Cardiac fibroblast (primary cell): ENCODE results near the gene BRD3.
"Not testable (repeated sequence)": the region's sequence is repeated elsewhere in the genome, so short reads cannot be mapped to it uniquely, and the experiment has no call there.

Source experiments
- DNase-seq, 2 donors: peaks; one replicate each; pipeline versions ENCODE4 v3.0.0 to v3.0.0-alpha.2; 2010; ENCODE audit warnings: low read depth in 2 of 2
- H3K4me3 ChIP-seq, 2 donors: replicated peaks in 1 of 2; 1 replicate in 1 of 2; 2 replicates in 1 of 2; pipeline ENCODE4 v1.5.1; 2011; ENCODE audit warnings: low read depth in 2 of 2, low read length in 2 of 2, mild to moderate bottlenecking in 2 of 2, moderate library complexity in 1 of 2
- TF ChIP-seq, protein P1 (sequence below): IDR thresholded peaks from one replicate; pipeline ENCODE4 v1.5.1; 2011; ENCODE audit warnings: low read depth, mild to moderate bottlenecking, low read length, inconsistent platforms

Gene BRD3

DNA sequence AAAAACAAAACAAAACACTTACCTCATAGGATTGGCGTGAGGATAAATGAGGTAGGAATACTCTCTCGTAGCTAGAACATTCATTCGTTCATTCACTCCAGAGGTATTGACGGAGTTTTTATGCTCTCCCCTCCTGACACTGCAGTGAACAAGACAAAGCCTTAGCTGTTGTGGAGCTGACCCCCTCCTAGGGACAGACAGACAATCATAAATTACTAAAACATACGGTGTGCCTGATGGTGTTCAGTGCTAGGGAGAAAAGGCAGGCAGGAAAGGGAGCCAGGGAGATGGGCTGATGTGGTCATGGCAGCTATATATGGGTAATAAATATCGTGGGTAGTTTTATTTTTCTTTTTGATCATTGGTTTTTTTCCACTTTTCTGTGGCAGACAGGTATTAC lies 5.7 kb upstream of the BRD3 start:
- DNase-seq, result no peak
- no peak overlapping the region for H3K4me3 ChIP-seq
- TF ChIP-seq, protein P1, sequence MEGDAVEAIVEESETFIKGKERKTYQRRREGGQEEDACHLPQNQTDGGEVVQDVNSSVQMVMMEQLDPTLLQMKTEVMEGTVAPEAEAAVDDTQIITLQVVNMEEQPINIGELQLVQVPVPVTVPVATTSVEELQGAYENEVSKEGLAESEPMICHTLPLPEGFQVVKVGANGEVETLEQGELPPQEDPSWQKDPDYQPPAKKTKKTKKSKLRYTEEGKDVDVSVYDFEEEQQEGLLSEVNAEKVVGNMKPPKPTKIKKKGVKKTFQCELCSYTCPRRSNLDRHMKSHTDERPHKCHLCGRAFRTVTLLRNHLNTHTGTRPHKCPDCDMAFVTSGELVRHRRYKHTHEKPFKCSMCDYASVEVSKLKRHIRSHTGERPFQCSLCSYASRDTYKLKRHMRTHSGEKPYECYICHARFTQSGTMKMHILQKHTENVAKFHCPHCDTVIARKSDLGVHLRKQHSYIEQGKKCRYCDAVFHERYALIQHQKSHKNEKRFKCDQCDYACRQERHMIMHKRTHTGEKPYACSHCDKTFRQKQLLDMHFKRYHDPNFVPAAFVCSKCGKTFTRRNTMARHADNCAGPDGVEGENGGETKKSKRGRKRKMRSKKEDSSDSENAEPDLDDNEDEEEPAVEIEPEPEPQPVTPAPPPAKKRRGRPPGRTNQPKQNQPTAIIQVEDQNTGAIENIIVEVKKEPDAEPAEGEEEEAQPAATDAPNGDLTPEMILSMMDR, result no peak

DNA sequence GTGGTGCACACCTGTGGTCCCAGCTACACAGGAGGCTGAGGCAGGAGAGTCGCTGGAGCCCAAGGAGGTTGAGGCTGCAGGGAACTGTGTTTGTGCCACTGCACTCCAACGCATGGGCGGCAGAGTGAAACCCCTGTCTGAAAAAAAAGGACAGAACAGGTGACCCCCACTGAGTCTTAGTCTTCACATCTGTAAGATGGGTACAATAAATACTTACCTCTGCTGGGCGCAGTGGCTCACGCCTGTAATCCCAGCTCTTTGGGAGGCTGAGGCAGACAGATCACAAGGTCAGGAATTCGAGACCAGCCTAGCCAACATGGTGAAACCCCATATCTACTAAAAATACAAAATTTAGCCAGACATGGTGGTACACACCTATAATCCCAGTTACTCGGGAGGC lies 4.9 kb upstream of the BRD3 start:
- not testable (repeated sequence) for DNase-seq, H3K4me3 ChIP-seq

DNA sequence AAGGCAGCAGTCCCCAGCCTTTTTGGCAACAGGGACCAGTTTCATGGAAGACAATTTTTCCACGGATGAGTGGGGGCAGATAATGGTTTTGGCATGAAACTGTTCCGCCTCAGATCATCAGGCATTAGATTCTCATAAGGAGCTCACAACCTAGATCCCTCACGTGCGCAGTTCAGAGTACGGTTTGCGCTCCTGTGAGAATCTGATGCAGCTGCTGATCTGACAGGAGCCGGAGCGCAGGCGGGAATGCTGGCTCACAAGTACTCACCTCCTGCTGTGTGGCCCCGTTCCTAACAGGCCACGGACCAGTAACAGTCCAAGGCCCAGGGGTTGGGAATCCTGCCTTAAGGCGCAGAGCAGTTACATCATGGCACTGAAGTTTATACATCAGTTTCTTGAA lies 3.3 kb upstream of the BRD3 start:
- no peak for DNase-seq
- TF ChIP-seq, protein P1, result no peak
- no peak overlapping the region for H3K4me3 ChIP-seq

DNA sequence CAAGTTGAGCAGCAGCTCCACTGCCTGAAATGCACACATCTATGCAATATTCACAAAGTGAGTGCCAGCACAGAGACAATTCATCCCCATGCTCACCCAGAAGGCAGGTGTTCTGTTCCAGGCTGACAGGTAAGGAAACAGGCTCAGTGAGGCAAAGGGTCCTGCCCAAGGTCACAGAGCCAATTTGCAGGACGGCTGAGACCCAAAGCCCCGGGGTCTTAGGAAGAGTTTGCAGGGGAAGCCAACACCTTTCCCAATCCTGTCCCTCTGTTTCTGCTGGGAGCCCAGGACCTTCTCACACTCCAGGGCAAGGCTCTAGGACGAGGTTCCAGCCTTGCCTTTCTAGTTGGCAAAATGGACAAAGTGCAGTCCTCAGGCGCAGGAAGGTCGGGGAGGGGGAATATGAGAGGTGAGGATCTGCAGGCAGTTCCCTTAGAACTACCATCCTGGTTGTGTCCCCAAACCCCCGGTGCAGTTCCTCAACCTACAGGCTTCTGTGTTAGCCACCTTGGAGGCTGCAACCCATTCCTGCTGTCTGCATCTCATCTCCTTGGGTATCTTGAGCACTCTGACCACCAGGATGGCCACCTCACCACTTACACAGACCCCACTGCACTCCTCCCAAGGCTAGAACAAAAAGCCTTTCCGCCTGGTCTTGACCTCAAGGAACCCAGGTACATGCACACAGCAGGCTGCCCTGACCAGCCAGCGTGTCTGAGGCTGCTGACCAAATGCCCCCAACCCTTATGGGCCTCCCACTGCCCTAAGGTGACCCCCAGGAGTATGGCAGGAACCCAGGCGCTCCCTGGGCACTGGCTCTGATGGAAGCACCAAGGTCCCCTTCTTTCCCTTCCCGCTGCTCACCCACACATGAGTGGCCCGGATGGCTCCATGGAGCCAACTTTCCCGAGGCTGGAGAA lies 1.9 kb upstream of the BRD3 start:
- TF ChIP-seq, protein P1, result no peak
- DNase-seq, result no peak
- no peak overlapping the region for H3K4me3 ChIP-seq

DNA sequence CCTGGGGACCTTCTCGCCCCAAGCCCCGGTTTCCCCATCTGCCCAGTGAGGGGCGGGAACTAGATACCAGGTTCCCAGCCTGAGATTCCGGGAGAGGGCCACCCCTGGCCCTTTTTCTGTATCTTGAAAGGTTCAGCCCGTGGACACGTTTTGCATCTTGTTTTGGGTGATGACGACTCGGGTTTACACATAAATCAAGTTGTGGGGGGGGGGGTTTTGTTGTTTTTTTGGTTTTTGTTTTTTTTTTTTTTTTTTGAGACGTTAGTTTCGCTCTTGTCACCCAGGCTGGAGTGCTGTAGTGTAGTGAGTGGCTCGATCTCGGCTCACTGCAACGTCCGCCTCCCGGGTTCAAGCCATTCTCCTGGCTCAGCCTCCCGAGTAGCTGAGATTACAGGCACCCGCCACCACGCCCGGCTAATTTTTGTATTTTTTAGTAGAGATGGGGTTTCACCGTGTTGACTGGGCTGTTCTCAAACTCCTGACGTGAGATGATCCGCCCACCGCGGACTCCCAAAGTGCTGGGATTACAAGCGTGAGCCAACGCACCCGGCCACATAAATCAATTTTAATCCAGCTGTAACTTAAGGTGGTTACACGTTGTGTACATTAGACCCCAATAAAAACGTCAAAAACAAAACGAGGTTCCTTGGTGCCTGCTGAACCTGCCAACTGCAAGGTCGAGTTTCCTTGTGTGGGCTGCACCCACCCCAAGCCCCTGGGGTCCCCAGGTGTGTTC lies 1.1 kb upstream of the BRD3 start:
- DNase-seq, result no peak
- TF ChIP-seq, protein P1, result no peak

DNA sequence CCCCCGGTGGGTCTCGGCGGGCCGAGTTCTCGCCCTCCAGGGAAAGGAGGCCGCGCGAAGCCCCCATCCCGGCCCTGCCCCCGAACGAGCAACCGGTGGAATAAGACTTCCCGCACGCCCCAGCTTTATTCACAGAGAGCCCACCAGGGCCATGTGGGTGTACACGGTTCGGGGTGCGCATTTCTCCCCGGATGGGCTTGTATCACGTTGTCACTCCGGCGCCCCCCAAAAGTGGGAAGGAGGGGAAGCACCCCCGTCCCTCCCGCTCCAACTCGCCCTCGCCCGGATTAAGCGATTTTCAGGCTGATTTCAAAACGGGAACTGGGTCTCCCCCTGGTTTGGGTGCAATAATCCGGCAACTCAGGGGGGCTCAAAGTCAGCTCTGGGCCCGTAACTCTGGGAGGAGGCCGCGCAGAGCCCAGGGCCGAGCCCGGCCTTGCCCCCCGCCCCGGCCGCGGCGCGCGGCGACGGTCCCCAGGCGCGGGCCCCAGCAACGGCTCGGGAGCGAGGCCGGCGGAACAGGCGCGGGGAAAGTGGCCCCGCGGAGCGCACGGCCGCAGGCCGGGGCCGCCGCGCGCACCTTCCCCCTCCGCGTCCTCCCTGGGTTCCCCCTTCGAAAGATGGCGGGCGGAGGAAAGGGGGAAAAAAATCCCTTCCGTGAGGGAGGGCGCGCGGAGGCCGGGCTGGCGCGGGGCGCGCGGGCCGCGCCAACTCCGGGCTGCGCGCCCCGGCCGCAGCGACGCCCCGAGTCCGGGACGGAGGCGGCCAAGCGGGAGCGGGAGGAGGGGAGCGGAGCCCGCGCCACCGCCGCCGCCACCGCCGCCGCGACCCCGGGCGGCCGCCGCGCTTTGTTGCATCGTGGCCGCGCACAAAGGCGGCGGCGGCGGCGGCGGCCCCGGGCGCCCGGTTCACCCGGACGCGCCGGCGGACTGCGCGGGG lies 644 bp downstream of the BRD3 start:
- DNase-seq, result peak; percentile 34 to 40
- H3K4me3 ChIP-seq, result peak overlapping the region; percentile 76 to 88
- TF ChIP-seq, protein P1, result no peak

More for the DNA sequence above, 1.1 kb upstream of the BRD3 start:
- H3K4me3 ChIP-seq, result peak overlapping the region; percentile 60

DNA sequence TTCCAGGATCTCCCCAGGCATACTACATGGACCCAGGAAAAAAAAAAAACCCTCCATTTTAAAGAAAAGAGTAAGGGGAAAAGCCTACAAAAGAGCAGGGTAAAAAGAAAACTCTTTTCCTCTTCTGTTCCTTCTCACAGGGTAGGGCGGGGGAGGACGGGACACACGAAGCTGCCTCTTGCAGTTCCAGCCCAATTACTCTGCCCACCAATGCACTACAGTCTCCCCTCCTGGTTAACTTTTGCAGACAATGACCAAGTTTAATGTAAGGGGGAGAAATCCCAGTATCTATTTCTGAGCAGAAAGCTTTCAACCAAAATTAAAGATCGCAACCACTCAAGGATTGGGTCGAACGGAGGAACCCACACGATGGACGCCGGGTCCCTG lies 1.3 kb downstream of the BRD3 start:
- TF ChIP-seq, protein P1, result no peak
- DNase-seq, result peak; percentile 28 to 43

More for the DNA sequence above, 1.3 kb downstream of the BRD3 start:
- peak overlapping the region; percentile 76 to 88 for H3K4me3 ChIP-seq
